Measurements from ENCODE around the gene KCNF1.

KCNF1 gene

GRCh38 chr2:10905006-10905861 lies 6.5 kb upstream of the KCNF1 start:
- H3K23ac ChIP-seq (ENCODE audit: low read depth, low read length, poor library complexity): no peak overlapping the region
- no peak overlapping the region for H2BK5ac ChIP-seq (ENCODE audit: low read length)
- DNase-seq (ENCODE audit: low spot score): no peak
- H2AK5ac ChIP-seq (ENCODE audit: low read depth, low read length): peak overlapping the region; percentile 27
- no CpG with 5 or more reads among the region's 9 CpGs for WGBS, 2 donors (ENCODE audit: extremely low coverage in 2 of 2, insufficient read length in 2 of 2, insufficient replicate concordance in 1 of 2)
- H3K9me3 ChIP-seq (replicated peaks in 1 of 2; ENCODE audit: control insufficient read depth in 2 of 2, insufficient read depth in 1 of 2, low read depth in 1 of 2, low read length in 2 of 2): no peaks in the 10 kb centered on the region
- H4K8ac ChIP-seq (ENCODE audit: low read depth, low read length): no peak overlapping the region
- no peaks in the 10 kb centered on the region for H3K27me3 ChIP-seq (ENCODE audit: control insufficient read depth in 3 of 3, insufficient read depth in 3 of 3, low read depth in 1 of 3, low read length in 3 of 3)
- no peak overlapping the region for H3K27ac ChIP-seq (replicated peaks; ENCODE audit: low read length)
- peak overlapping the region; percentile 25 for H3K9ac ChIP-seq (ENCODE audit: low read depth, low read length, poor library complexity)
- no peak overlapping the region for H3K14ac ChIP-seq (ENCODE audit: low read length)
- no peak overlapping the region for H2BK120ac ChIP-seq (ENCODE audit: low read depth, low read length)
- H3K79me1 ChIP-seq (ENCODE audit: low read depth, low read length): no peaks in the 10 kb centered on the region
- no peak overlapping the region for H2BK15ac ChIP-seq (ENCODE audit: low read length)
- no peak overlapping the region for H3K4me2 ChIP-seq (ENCODE audit: insufficient read depth, low read length, poor library complexity, severe bottlenecking)
- no peak overlapping the region for H2BK12ac ChIP-seq (ENCODE audit: low read length)
- peaks cover 4% of the 10 kb centered on the region in 2 donors for H3K4me1 ChIP-seq (ENCODE audit: control insufficient read depth in 2 of 2, insufficient read depth in 1 of 2, low read depth in 1 of 2, low read length in 2 of 2)
- no peak overlapping the region for H2AFZ ChIP-seq (ENCODE audit: low read length)
- no peak overlapping the region for H4K91ac ChIP-seq (ENCODE audit: low read depth, low read length, poor library complexity)
- no peak overlapping the region for H3K4ac ChIP-seq (ENCODE audit: low read length)
- no peak overlapping the region for H3K4me3 ChIP-seq (ENCODE audit: low read length in 2 of 2)
- peak overlapping the region; percentile 7 for H3K18ac ChIP-seq (ENCODE audit: low read length)
- H3K36me3 ChIP-seq (replicated peaks in 1 of 2; ENCODE audit: control insufficient read depth in 2 of 2, insufficient read depth in 2 of 2, low read length in 2 of 2): no peaks in the 10 kb centered on the region

DNA sequence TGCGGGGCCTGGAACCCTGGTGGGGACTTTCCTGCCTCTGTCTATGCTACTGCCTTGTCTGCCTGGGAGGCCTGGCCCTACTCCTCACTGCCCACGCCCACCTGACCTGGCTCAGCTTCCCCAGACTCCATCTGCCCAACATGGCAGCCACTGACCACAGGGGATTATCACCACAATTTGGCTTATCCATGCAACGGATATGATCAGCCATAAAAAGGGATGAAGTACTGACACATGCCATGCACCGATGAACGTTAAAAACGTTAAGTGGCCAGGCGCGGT lies 5.9 kb upstream of the KCNF1 start:
- Histone ChIP-seq H2AK5ac (ENCODE audit: low read depth, low read length) (peak overlapping the region; percentile 27), H3K4ac (ENCODE audit: low read length) (no peak overlapping the region), H2BK120ac (ENCODE audit: low read depth, low read length) (no peak overlapping the region), H3K27ac (replicated peaks; ENCODE audit: low read length) (no peak overlapping the region), H3K9ac (ENCODE audit: low read depth, low read length, poor library complexity) (no peak overlapping the region), H4K8ac (ENCODE audit: low read depth, low read length) (no peak overlapping the region), H3K23ac (ENCODE audit: low read depth, low read length, poor library complexity) (no peak overlapping the region), H2BK5ac (ENCODE audit: low read length) (no peak overlapping the region), H3K18ac (ENCODE audit: low read length) (no peak overlapping the region), H3K14ac (ENCODE audit: low read length) (no peak overlapping the region), H4K91ac (ENCODE audit: low read depth, low read length, poor library complexity) (no peak overlapping the region), H3K4me2 (ENCODE audit: insufficient read depth, low read length, poor library complexity, severe bottlenecking) (no peak overlapping the region), H3K4me1 (ENCODE audit: control insufficient read depth in 2 of 2, insufficient read depth in 1 of 2, low read depth in 1 of 2, low read length in 2 of 2) (peaks cover 4 to 5% of the 10 kb centered on the region in 2 donors), H2AFZ (ENCODE audit: low read length) (no peak overlapping the region), H2BK15ac (ENCODE audit: low read length) (no peak overlapping the region), H3K36me3 (replicated peaks in 1 of 2; ENCODE audit: control insufficient read depth in 2 of 2, insufficient read depth in 2 of 2, low read length in 2 of 2) (no peaks in the 10 kb centered on the region), H3K27me3 (ENCODE audit: control insufficient read depth in 3 of 3, insufficient read depth in 3 of 3, low read depth in 1 of 3, low read length in 3 of 3) (peaks cover 0 to 4% (median 2%) of the 10 kb centered on the region in 3 experiments), H2BK12ac (ENCODE audit: low read length) (no peak overlapping the region), H3K4me3 (ENCODE audit: low read length in 2 of 2) (no peak overlapping the region), H3K79me1 (ENCODE audit: low read depth, low read length) (no peaks in the 10 kb centered on the region), H3K9me3 (replicated peaks in 1 of 2; ENCODE audit: control insufficient read depth in 2 of 2, insufficient read depth in 1 of 2, low read depth in 1 of 2, low read length in 2 of 2) (no peaks in the 10 kb centered on the region)
- no peak for DNase-seq (ENCODE audit: low spot score)
- WGBS, 2 donors (ENCODE audit: extremely low coverage in 2 of 2, insufficient read length in 2 of 2, insufficient replicate concordance in 1 of 2): no CpG with 5 or more reads among the region's 8 CpGs

DNA sequence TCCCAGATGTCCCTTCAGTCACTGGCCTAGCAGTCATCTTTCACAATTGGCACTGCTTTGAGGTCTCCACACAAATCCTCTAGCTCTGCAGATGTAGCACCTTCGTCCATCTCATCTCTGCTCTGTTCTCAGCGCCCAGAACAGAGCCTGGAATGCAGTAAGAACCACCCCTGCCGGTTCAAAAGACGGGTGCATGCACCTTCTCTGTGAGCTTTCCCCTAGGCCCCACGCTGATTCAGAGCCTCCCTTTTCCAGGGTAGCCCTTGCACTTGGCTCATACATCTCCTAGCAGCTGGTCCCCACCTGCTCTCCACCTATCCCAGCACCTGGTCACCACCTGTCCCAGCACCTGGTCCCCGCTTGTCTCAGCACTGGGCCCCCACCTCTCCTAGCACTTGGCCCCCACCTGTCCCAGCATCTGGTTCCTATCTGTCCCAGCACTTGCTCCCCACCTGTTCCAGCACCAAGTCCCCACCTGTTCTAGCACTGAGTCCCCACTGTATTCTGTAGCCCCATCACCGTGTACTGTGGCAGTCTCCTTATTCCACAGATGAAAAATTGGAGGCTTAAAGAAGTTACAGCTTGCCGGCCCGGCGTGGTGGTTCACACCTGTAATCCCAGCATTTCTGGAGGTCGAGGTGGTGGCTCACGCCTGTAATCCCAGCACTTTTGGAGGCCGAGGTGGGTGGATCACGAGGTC lies 4.7 kb upstream of the KCNF1 start:
- no peak overlapping the region for H3K4me2 ChIP-seq (ENCODE audit: insufficient read depth, low read length, poor library complexity, severe bottlenecking)
- WGBS, 2 donors (ENCODE audit: extremely low coverage in 2 of 2, insufficient read length in 2 of 2, insufficient replicate concordance in 1 of 2): no CpG with 5 or more reads among the region's 14 CpGs

GRCh38 chr2:10908195-10908594 lies 3.5 kb upstream of the KCNF1 start:
- no peak overlapping the region for H3K4me2 ChIP-seq (ENCODE audit: insufficient read depth, low read length, poor library complexity, severe bottlenecking)
- DNase-seq (ENCODE audit: low spot score): no peak
- no CpG with 5 or more reads among the region's 4 CpGs for WGBS, 2 donors (ENCODE audit: extremely low coverage in 2 of 2, insufficient read length in 2 of 2, insufficient replicate concordance in 1 of 2)

More for the DNA sequence above, 4.7 kb upstream of the KCNF1 start:
- Histone ChIP-seq H2BK12ac (ENCODE audit: low read length) (no peak overlapping the region), H2AK5ac (ENCODE audit: low read depth, low read length) (peak overlapping the region; percentile 53), H2BK120ac (ENCODE audit: low read depth, low read length) (no peak overlapping the region), H2BK5ac (ENCODE audit: low read length) (no peak overlapping the region), H3K79me1 (ENCODE audit: low read depth, low read length) (no peaks in the 10 kb centered on the region), H3K36me3 (replicated peaks in 1 of 2; ENCODE audit: control insufficient read depth in 2 of 2, insufficient read depth in 2 of 2, low read length in 2 of 2) (no peaks in the 10 kb centered on the region), H3K18ac (ENCODE audit: low read length) (no peak overlapping the region), H4K8ac (ENCODE audit: low read depth, low read length) (no peak overlapping the region), H3K27me3 (ENCODE audit: control insufficient read depth in 3 of 3, insufficient read depth in 3 of 3, low read depth in 1 of 3, low read length in 3 of 3) (peaks cover 0 to 11% (median 10%) of the 10 kb centered on the region in 3 experiments), H3K4me3 (ENCODE audit: low read length in 2 of 2) (no peak overlapping the region), H3K9me3 (replicated peaks in 1 of 2; ENCODE audit: control insufficient read depth in 2 of 2, insufficient read depth in 1 of 2, low read depth in 1 of 2, low read length in 2 of 2) (no peaks in the 10 kb centered on the region), H2AFZ (ENCODE audit: low read length) (no peak overlapping the region), H3K4ac (ENCODE audit: low read length) (no peak overlapping the region), H3K27ac (replicated peaks; ENCODE audit: low read length) (no peak overlapping the region), H3K23ac (ENCODE audit: low read depth, low read length, poor library complexity) (no peak overlapping the region), H2BK15ac (ENCODE audit: low read length) (peak overlapping the region; percentile 40), H4K91ac (ENCODE audit: low read depth, low read length, poor library complexity) (no peak overlapping the region), H3K14ac (ENCODE audit: low read length) (no peak overlapping the region), H3K9ac (ENCODE audit: low read depth, low read length, poor library complexity) (no peak overlapping the region), H3K4me1 (ENCODE audit: control insufficient read depth in 2 of 2, insufficient read depth in 1 of 2, low read depth in 1 of 2, low read length in 2 of 2) (peaks cover 8% of the 10 kb centered on the region in 2 donors)
- no peak for DNase-seq (ENCODE audit: low spot score)

More at GRCh38 chr2:10908195-10908594, 3.5 kb upstream of the KCNF1 start:
- Histone ChIP-seq H3K27ac (replicated peaks; ENCODE audit: low read length) (no peak overlapping the region), H3K23ac (ENCODE audit: low read depth, low read length, poor library complexity) (no peak overlapping the region), H3K79me1 (ENCODE audit: low read depth, low read length) (no peaks in the 10 kb centered on the region), H3K4me3 (ENCODE audit: low read length in 2 of 2) (no peak overlapping the region), H2BK15ac (ENCODE audit: low read length) (peak overlapping the region; percentile 5), H3K4ac (ENCODE audit: low read length) (no peak overlapping the region), H3K27me3 (ENCODE audit: control insufficient read depth in 3 of 3, insufficient read depth in 3 of 3, low read depth in 1 of 3, low read length in 3 of 3) (peaks cover 6 to 22% (median 18%) of the 10 kb centered on the region in 3 experiments), H3K18ac (ENCODE audit: low read length) (no peak overlapping the region), H2BK5ac (ENCODE audit: low read length) (no peak overlapping the region), H3K4me1 (ENCODE audit: control insufficient read depth in 2 of 2, insufficient read depth in 1 of 2, low read depth in 1 of 2, low read length in 2 of 2) (peaks cover 8% of the 10 kb centered on the region in 2 donors), H2BK120ac (ENCODE audit: low read depth, low read length) (no peak overlapping the region), H4K91ac (ENCODE audit: low read depth, low read length, poor library complexity) (no peak overlapping the region), H2AFZ (ENCODE audit: low read length) (no peak overlapping the region), H3K9me3 (replicated peaks in 1 of 2; ENCODE audit: control insufficient read depth in 2 of 2, insufficient read depth in 1 of 2, low read depth in 1 of 2, low read length in 2 of 2) (peaks cover 7 to 9% of the 10 kb centered on the region in 2 donors), H2BK12ac (ENCODE audit: low read length) (no peak overlapping the region), H3K9ac (ENCODE audit: low read depth, low read length, poor library complexity) (no peak overlapping the region), H4K8ac (ENCODE audit: low read depth, low read length) (no peak overlapping the region), H3K14ac (ENCODE audit: low read length) (no peak overlapping the region), H3K36me3 (replicated peaks in 1 of 2; ENCODE audit: control insufficient read depth in 2 of 2, insufficient read depth in 2 of 2, low read length in 2 of 2) (no peaks in the 10 kb centered on the region), H2AK5ac (ENCODE audit: low read depth, low read length) (no peak overlapping the region)
